HepG2 (cell line): ENCODE measurements around the gene PHF21B. TPM values are rescaled to one million over a fixed set of nuclear protein-coding genes. Genes with fewer than 3 reads are reported as not detected.

Experiments used
- ARNT ChIP-seq: fragments of 450-650 bp; IDR thresholded peaks from 2 replicates; pipeline ENCODE4 v1.6.1; 2017
- ERF ChIP-seq: IDR thresholded peaks from 2 replicates; pipeline ENCODE4 v1.6.1; 2018; ENCODE audit warnings: missing biosample characterization, missing genetic modification reagents
- FOXC1 ChIP-seq: sonication (generic); formaldehyde crosslinking; IDR thresholded peaks from 2 replicates; pipeline ENCODE4 v1.8.0; 2022; ENCODE audit warnings: mild to moderate bottlenecking, missing genetic modification reagents, borderline replicate concordance
- RFX3 ChIP-seq: IDR thresholded peaks from 2 replicates; pipeline ENCODE4 v1.6.1; 2016; ENCODE audit warnings: missing biosample characterization, missing genetic modification reagents
- RORA ChIP-seq: sonication (generic); formaldehyde crosslinking; IDR thresholded peaks from 2 replicates; pipeline ENCODE4 v1.5.0; 2020; ENCODE audit warnings: mild to moderate bottlenecking, missing genetic modification reagents, moderate library complexity
- RXRA ChIP-seq: sonication (generic); formaldehyde crosslinking; IDR thresholded peaks from 2 replicates; pipeline ENCODE4 v1.5.1; 2020; ENCODE audit warnings: missing genetic modification reagents
- ZNF570 ChIP-seq: sonication (generic); formaldehyde crosslinking; IDR thresholded peaks from 2 replicates; pipeline ENCODE4 v1.4.0; 2020; ENCODE audit warnings: mild to moderate bottlenecking, missing genetic modification reagents, borderline replicate concordance
- polyA plus RNA-seq, 8 experiments: library from polyadenylated mRNA; depleted of rRNA in 3 of 8; stranded (reverse) in 7 of 8; unstranded in 1 of 8; fragments of >200 nt; fragmentation: Illumina TruSeq in 4 of 8; extraction: Trizol in 4 of 8; gene quantifications; 2 replicates each; pipeline versions ENCODE4 v1.2.1 to v1.2.3, GENCODE V29; 2011 to 2016; ENCODE audit warnings: low read depth in 4 of 8, missing spikeins in 1 of 8, mixed read lengths in 1 of 8; ENCODE audit not compliant: insufficient read depth in 1 of 8
- total RNA-seq, 5 experiments: library from RNA; depleted of rRNA; stranded (reverse); fragments of >200 nt; fragmentation: Illumina TruSeq; extraction: Trizol; gene quantifications; 2 replicates each; pipeline ENCODE4 v1.2.3, GENCODE V29; 2016; ENCODE audit warnings: low read depth in 1 of 5
- TF ChIP-seq, protein P1 (sequence below): sonication (generic); formaldehyde crosslinking; IDR thresholded peaks from 2 replicates; pipeline ENCODE4 v1.4.0; 2020; ENCODE audit warnings: missing genetic modification reagents, mild to moderate bottlenecking, borderline replicate concordance
- TF ChIP-seq, protein P2 (sequence below): sonication (generic); formaldehyde crosslinking; IDR thresholded peaks from 2 replicates; pipeline ENCODE4 v1.4.0; 2020; ENCODE audit warnings: low read depth, missing genetic modification reagents

Gene PHF21B
- total and polyA plus RNA-seq, 2 of the 13 experiments (the other 11 are each of a cell fraction or from before 2014, with no cell fraction given) = not detected

DNA sequence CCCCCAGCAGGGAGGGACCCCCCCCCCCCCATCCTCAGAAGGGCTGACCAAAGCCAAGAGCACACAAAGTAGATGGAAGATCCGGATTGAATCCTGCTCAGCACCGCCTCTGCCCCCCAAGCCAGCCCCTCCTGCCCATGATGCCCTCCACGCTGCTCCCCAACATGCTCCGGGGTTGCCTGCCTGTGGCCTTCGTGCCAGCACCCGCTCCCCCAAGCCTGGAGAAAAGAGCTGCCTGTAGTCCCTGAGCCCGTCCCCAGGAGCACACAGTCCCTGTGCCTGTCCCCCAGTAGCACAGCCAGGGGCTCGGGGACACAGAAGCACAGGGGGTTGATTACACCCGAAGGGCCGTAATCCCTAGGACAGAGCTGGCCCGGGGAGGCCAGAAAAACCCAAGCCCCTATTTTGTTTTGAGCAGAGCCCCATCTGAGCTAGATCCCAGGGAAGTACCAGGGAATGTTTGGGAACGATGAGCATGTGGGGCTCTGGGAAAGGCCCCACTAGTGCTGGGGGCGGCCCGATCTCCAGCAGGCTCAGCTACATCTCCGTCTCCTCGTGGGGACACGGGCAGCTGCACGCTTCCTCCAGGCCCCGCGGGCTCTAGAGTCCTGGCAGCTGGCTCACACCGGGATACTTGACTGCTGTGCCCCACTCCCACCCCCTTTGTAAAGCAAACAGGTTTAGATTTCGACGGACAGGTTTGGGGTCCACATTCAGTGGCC lies 66.7 kb downstream of the PHF21B start (continued):
- TF ChIP-seq ERF = no peak
- TF ChIP-seq ZNF570 (CRISPR knock-in tag) = no peak
- TF ChIP-seq RXRA (CRISPR knock-in tag) = no peak
- TF ChIP-seq, protein P1, sequence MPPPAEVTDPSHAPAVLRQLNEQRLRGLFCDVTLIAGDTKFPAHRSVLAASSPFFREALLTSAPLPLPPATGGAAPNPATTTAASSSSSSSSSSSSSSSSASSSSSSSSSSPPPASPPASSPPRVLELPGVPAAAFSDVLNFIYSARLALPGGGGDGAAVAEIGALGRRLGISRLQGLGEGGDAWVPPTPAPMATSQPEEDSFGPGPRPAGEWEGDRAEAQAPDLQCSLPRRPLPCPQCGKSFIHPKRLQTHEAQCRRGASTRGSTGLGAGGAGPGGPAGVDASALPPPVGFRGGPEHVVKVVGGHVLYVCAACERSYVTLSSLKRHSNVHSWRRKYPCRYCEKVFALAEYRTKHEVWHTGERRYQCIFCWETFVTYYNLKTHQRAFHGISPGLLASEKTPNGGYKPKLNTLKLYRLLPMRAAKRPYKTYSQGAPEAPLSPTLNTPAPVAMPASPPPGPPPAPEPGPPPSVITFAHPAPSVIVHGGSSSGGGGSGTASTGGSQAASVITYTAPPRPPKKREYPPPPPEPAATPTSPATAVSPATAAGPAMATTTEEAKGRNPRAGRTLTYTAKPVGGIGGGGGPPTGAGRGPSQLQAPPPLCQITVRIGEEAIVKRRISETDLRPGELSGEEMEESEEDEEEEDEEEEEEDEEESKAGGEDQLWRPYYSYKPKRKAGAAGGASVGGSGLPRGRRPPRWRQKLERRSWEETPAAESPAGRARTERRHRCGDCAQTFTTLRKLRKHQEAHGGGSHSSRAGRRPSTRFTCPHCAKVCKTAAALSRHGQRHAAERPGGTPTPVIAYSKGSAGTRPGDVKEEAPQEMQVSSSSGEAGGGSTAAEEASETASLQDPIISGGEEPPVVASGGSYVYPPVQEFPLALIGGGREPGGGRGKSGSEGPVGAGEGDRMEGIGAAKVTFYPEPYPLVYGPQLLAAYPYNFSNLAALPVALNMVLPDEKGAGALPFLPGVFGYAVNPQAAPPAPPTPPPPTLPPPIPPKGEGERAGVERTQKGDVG (CRISPR knock-in tag) = no peak
- no peak for TF ChIP-seq FOXC1 (CRISPR knock-in tag)
- TF ChIP-seq, protein P2, sequence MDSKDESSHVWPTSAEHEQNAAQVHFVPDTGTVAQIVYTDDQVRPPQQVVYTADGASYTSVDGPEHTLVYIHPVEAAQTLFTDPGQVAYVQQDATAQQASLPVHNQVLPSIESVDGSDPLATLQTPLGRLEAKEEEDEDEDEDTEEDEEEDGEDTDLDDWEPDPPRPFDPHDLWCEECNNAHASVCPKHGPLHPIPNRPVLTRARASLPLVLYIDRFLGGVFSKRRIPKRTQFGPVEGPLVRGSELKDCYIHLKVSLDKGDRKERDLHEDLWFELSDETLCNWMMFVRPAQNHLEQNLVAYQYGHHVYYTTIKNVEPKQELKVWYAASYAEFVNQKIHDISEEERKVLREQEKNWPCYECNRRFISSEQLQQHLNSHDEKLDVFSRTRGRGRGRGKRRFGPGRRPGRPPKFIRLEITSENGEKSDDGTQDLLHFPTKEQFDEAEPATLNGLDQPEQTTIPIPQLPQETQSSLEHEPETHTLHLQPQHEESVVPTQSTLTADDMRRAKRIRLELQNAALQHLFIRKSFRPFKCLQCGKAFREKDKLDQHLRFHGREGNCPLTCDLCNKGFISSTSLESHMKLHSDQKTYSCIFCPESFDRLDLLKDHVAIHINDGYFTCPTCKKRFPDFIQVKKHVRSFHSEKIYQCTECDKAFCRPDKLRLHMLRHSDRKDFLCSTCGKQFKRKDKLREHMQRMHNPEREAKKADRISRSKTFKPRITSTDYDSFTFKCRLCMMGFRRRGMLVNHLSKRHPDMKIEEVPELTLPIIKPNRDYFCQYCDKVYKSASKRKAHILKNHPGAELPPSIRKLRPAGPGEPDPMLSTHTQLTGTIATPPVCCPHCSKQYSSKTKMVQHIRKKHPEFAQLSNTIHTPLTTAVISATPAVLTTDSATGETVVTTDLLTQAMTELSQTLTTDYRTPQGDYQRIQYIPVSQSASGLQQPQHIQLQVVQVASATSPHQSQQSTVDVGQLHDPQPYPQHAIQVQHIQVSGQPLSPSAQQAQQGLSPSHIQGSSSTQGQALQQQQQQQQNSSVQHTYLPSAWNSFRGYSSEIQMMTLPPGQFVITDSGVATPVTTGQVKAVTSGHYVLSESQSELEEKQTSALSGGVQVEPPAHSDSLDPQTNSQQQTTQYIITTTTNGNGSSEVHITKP (CRISPR knock-in tag) = no peak
- TF ChIP-seq RORA = no peak
- TF ChIP-seq ARNT = no peak
- TF ChIP-seq RFX3 (CRISPR knock-in tag) = no peak
